IPS DF 19.7 (cell line): ENCODE measurements around the gene THAP2.

Experiments used
- DNase-seq: peaks from one replicate; pipeline ENCODE4 v3.0.0-alpha.2; 2013; ENCODE audit warnings: low read depth, low spot score

The THAP2 gene

DNA sequence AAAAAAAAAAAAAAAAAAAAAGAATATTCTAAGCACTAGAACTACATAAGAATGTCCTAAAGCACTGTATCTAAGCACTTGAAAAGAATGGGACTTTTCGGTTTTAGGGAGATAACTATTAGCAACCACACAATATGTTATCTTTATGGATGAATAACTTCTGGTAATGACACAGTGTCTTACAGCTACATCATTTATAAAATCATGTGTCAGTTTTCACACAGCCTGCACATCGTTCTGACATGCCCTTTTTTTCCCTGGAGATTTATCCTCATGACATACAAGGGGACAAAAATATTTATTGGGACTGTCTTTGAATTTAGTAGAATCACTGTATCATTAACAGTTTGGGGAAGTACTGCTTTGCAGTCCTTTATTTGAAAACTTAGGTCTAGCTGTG is 39.1 kb downstream of the THAP2 start:
- DNase-seq: no peak

DNA sequence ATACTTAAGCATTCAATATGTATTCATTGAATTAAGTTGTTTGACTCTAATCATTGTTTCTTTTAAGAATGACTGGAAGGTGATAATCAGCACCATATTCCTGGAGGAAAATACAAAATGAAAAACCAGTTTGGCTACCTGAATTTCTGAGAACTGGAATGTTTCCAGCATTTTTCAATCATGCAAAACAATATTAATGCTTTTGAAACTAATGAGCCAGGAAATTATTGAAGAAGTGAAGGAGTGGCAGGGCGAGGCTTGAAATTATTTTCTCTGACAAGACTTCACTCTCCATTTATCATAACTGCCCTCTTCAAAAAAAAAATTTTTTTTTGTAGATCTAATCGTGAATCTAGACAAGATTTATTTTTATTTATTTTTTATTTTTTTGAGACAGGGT is 40.8 kb downstream of the THAP2 start:
- DNase-seq: no peak

DNA sequence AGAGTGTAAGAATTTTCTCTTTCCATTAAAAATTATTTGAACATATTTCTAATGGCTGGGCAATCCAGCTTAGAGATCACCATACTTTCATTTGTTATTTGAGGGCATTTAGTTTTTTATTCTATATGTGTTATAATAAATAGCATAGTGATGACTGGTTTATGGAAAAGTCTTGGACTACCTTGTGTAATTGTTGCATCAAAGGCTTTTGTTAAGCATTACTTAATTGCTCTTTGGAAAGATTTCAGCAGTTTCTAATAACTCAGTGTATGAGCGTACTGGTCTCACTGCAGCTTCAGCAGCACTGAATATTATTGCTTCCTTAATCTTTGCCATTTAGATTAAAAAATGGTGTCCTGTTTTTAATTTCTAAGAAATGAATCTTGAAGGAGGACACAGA is 44.6 kb downstream of the THAP2 start:
- no peak for DNase-seq

DNA sequence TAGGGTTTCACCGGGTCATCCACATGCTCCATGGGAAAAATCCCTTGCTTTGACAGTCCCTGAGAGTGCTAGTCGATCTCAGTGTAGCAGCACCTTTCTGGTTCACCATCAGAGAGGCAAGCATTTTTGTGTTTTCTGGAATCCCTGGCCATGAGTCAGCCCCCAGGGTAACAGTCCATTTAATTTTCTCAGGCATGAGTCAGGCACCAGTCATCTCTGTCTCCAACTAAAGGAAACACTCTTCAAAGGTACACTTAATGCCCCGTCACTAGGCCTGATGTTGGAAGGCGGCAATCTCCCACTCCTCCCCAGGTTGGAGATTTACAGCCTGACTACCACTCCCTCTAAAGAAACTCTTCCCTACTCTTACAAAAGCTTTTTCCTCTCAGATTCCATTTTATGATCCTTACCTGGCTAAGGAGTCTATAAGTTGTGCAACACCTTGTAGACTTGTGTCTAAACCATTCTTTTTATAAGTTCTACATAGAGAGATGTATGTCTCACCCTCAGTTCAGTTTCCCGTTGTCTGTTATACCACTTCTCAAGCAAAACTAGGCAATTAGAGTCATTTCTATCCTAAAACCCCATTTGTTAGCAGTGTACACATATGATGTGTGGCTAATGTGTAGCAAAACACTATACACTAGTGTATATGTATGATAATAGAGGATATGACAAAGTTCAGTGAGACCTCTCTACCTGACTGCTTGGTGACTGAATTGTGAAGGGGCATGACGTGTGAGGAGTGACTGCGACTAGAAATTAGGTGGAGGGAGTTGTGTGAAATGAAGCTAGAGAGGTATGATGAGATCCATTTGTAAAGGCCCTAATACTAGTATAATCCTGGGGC is 46.4 kb downstream of the THAP2 start:
- no peak for DNase-seq

DNA sequence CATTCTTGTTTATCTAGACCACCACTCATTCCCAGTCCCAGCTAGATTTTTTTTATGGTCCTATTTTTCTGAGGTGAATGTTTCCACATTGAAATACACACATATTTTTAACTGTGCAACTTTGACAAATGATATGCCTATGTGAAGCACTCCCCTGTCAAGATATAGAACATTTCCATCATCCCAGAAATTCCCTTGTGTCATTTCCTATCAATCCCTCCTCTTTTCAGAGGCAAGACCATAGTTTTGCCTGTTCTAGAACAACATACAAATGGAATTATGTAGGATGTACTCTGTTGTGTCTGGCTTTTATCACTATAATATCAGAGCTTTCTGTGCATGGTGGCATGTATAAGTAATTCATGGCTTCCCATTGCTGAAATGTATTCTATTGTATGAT is 54.5 kb downstream of the THAP2 start:
- DNase-seq: no peak

DNA sequence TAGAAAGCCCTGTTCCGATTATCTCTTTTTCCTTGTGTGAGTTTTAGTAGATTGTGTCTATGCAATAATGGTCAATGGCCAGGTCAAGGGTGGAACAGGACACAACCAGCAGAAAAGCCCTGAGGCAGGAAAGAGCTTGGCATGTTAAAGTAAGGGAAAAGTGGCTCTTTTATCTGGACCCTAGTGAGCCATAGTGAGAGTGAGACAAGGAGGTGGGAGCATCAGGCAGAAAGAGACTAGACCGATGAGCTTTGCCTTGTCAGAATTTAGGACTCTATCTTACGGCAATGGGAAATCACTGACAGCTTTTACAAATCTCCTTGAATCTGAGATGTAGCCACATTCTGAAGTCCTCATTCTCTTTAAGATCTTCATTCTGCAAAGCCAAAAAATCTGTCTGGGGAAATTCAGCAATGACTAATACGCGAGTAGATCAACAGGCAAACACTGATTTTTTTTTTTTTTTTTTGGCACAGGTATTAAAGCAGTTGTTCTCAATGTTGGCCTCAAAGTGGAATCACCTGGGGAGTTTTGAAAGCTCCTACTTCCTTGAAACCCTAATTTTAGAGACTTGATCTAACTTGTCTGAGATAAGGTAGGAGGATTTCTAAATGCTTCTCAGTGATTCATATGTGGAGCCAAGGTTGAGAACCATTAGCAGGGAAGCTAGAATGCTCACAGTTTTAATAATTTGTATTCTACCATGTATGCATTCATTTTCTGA is 55.7 kb downstream of the THAP2 start:
- DNase-seq: no peak

DNA sequence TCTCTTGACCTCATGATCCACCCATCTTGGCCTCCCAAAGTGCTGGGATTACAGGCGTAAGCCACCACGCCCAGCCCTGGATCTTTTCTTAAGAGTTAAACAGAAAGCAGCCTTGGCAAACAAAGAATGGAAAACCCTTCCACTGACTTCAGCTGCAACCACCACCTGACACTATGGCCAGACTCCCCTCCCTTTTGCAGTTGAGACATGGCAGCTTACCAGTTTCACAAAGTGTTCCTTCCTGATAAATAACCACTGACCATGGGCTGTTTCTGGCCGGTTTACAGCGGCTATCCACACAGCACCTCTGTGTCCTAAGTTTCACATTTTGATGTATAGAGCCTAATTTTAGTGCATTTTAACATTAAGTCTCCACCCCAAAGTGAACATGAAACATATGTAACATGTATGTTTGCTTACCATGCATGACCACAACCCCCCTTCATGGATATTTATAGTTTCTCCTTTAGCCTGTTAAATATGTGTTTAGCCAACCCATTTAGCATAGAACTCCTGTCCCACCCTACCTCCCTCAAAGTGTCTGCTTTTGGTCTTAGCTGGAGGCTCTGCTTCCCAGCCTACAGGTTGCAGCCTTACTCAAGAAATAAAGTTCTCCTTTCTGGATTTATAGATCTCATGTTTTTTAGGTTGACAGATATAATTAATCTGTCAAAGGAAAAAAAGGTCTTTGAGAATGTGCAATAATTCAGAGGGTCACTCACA is 57.8 kb downstream of the THAP2 start:
- DNase-seq: no peak

DNA sequence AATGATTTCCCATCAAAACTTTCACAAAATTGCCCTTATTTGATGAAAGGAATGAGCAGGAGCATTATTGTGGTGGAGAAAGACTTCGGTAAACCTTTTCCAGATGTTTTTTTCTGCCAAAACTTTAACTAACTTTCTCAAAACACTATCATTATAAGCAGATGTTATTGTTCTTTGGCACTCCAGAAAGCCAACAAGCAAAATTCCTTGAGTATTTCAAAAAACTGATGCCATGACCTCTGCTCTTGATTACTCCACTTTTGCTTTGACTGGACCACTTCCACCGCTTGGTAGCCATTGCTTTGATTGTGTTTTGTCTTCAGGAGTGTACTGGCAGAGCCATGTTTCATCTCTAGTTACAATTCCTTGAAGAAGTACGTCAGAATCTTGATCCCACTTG is 60.9 kb downstream of the THAP2 start:
- DNase-seq: no peak

DNA sequence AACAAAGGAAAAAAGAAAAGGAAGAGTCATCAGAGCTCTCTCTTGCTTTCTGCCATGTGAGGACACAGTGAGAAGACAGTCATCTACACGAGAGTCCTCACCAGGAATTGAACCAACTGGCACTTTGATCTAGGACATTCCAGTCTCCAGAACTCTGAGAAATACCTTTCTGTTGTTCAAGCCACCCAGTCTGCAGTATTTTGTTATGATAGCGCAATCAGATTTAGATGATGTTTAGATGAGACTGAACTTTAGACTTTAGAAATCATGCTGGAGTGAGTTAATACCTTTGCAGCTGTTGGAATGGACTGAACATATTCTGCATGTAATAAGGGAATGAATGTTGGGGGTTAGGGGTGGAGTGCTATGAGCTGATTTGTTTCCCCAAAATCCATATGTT is 62.4 kb downstream of the THAP2 start:
- DNase-seq: no peak

DNA sequence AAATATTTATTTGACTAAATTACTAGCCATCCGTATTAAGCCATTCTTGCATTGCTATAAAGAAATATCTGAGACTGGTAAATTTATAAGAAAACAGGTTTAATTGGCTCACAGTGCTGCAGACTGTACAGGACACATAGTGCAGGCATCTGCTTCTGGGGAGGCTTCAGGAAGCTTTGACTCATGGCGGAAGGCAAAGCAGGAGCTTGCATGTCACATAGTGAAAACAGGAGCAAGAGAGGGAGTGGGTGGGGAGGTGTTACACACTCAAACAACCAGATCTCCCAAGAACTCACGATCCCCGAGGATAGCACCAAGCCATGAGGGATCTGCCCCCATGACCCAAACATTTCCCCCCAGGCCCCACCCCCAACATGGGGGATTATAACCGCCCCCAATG is 63.9 kb downstream of the THAP2 start:
- DNase-seq: no peak
